Neural crest cell (in vitro differentiated cells): ENCODE measurements around the gene TRIM66. TPM values are rescaled to one million over a fixed set of nuclear protein-coding genes. Genes with fewer than 3 reads are reported as not detected.

Source experiments
- DNase-seq: peaks from one replicate; pipeline ENCODE4 v3.0.0; 2021; ENCODE audit warnings: low read depth, mixed read lengths, low spot score
- H3K27ac Mint-ChIP-seq: one replicate; pipeline ENCODE4 v1.8.0; 2021; ENCODE audit warnings: mild to moderate bottlenecking, mixed read lengths; ENCODE audit not compliant: unreplicated experiment
- H3K27me3 Mint-ChIP-seq: 2 replicates; pipeline ENCODE4 v1.8.0; 2021; ENCODE audit warnings: low read depth, mild to moderate bottlenecking, mixed read lengths
- H3K36me3 Mint-ChIP-seq: 2 replicates; pipeline ENCODE4 v1.8.0; 2021; ENCODE audit warnings: low read depth, mild to moderate bottlenecking, mixed read lengths
- H3K4me1 Mint-ChIP-seq: 2 replicates; pipeline ENCODE4 v1.8.0; 2021; ENCODE audit warnings: mixed read lengths
- H3K4me3 Mint-ChIP-seq: one replicate; pipeline ENCODE4 v1.8.0; 2021; ENCODE audit warnings: mild to moderate bottlenecking, mixed read lengths
- H3K9me3 Mint-ChIP-seq: 2 replicates; pipeline ENCODE4 v1.8.0; 2021; ENCODE audit warnings: mixed read lengths
- CTCF ChIP-seq: fragments of 200-600 bp; sonication (generic); conservative IDR thresholded peaks from 2 replicates; pipeline ENCODE4 v1.5.0; 2021; ENCODE audit warnings: antibody characterized with exemption, mild to moderate bottlenecking
- total RNA-seq: library from RNA; stranded (reverse); gene quantifications from 2 replicates; pipeline ENCODE4 v1.2.1, GENCODE V29; 2021

TRIM66 gene
- total RNA-seq, 1 donor from 2014 or later: 6.5 TPM

DNA sequence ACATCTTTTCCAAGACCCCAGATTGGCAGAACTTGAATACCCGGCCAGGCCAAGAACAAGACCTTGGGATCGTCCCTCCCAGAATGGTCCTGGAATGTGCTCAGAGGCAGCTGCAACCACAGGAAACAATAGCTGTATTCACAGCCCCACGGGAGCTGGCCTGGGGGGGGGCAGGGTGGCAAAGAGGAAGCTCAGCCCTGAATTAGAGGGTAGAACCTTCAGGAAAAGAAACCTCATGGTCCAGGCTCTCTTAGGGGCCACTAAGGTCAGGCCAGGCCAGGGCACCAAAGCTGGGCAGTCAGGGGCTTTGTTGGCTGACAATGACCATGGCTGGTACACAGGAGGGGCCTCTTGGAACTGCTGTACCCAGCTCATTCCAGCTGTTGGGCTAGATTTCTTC, 17.4 kb upstream of the TRIM66 start:
- Mint-ChIP-seq H3K4me3 (peak overlapping the region; percentile 76), H3K27me3 (no peaks in the 10 kb centered on the region), H3K27ac (peak overlapping the region; percentile 97), H3K36me3 (peaks cover 39% of the 10 kb centered on the region), H3K9me3 (no peaks in the 10 kb centered on the region), H3K4me1 (peaks cover 48% of the 10 kb centered on the region)
- peak; percentile 22 for DNase-seq
- no peak for TF ChIP-seq CTCF

DNA sequence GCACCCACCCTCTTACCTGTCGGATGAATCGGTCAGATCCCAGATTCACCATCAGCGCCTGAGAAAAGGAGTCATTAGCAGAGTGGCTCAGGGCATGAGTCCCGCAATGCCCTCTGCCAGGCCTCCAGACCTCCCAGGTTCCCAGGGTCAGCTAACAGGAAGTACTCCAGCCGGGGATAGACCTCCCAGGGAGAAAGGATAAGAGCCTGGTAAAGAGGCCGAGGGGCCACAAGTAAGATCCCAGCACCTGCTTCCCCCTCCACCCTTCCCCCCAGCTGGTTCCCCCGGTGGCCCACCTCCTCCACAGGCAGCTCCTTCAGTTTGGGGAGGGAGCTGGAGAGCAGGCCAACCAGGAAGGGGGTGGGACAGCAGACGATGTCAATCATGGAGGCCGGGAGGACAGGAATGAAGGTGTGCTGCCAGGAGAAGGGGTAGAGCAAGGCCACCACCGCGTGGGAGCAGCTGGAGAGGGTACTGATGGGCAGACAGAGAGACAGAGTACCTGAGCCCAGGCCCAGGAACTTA, 16.5 kb upstream of the TRIM66 start:
- Mint-ChIP-seq H3K4me3 (peak overlapping the region; percentile 8), H3K27me3 (no peaks in the 10 kb centered on the region), H3K9me3 (no peaks in the 10 kb centered on the region), H3K27ac (peak overlapping the region; percentile 97), H3K4me1 (peaks cover 48% of the 10 kb centered on the region), H3K36me3 (peaks cover 47% of the 10 kb centered on the region)
- no peak for DNase-seq
- no peak for TF ChIP-seq CTCF

DNA sequence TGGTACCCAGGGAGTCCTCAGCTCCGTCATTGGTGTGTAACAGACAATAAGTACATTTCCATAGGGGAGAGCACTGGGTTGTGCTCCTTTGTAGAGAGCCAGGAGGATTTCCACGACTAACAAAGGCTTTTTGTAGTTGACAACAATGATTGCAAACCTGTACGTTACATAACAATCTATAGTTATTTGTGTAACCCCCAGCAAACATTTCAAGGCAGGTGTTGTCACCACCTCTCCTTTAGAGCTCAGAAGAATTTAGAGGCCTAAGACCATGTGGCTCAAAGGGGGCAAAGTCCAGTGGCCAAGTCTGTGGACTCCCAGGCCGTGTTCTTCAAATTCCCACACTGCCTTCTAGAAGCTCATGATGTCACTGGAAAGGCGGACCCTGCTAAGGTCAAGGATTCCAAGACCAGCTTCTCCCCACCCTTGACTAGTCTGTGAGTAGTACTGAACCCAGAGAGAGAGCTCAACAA, 15.9 kb upstream of the TRIM66 start:
- peak overlapping the region; percentile 23 for H3K27ac Mint-ChIP-seq
- DNase-seq: no peak
- H3K4me3 Mint-ChIP-seq: peak overlapping the region; percentile 27
- H3K4me1 Mint-ChIP-seq: peaks cover 48% of the 10 kb centered on the region
- H3K36me3 Mint-ChIP-seq: peaks cover 49% of the 10 kb centered on the region
- H3K9me3 Mint-ChIP-seq: no peaks in the 10 kb centered on the region
- peaks cover 4% of the 10 kb centered on the region for H3K27me3 Mint-ChIP-seq
- TF ChIP-seq CTCF: no peak

DNA sequence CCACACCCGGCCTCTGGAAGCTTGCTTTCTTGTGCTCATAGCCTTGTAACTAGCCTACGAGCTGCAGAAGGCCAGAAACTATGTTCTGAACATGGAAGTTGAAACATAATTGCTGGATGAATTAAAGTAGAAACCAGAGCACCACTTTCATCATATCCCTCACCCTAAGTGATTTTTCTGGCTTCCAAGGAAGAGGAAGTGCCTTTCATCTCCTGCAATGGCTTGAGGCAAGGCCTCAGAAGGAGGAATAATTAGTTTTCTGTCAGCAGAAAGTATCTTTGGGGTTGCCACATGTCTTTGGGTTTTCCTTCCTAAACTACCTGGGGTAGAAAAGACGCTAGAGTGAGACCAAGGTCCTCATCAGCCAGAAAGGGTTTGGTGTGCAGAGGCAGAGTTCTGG, 14.6 kb upstream of the TRIM66 start:
- H3K36me3 Mint-ChIP-seq: peaks cover 49% of the 10 kb centered on the region
- H3K4me1 Mint-ChIP-seq: peaks cover 46% of the 10 kb centered on the region
- no peak overlapping the region for H3K27ac Mint-ChIP-seq
- peak overlapping the region; percentile 16 for H3K4me3 Mint-ChIP-seq
- no peak for DNase-seq
- no peak for TF ChIP-seq CTCF
- peaks cover 4% of the 10 kb centered on the region for H3K27me3 Mint-ChIP-seq
- no peaks in the 10 kb centered on the region for H3K9me3 Mint-ChIP-seq

DNA sequence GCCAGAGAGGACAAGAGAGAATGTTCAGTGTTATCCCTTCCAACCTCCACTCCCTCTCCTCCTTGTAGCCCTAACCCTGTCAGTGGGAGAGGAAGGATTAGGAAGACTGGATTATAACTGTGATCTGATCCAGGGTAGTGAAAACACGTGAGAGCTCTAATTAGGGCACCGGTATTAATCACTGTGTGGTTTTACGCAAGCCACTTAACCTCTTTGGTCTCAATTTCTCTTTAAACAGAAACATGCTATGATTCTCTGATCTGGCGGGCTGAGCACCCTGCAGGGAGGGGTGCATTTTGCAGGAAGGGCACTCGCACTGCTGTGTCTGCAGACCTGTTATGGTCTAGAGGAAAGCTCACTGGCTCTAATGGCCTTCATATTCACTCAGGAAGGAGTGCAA, 11.7 kb upstream of the TRIM66 start:
- no peak for DNase-seq
- peaks cover 40% of the 10 kb centered on the region for H3K36me3 Mint-ChIP-seq
- H3K4me1 Mint-ChIP-seq: peaks cover 31% of the 10 kb centered on the region
- no peaks in the 10 kb centered on the region for H3K9me3 Mint-ChIP-seq
- peaks cover 4% of the 10 kb centered on the region for H3K27me3 Mint-ChIP-seq
- TF ChIP-seq CTCF: no peak
- peak overlapping the region; percentile 31 for H3K4me3 Mint-ChIP-seq
- H3K27ac Mint-ChIP-seq: peak overlapping the region; percentile 13
